HG03064 (cell line): Measurements from ENCODE around the gene SRRM2.

Source experiments
- ATAC-seq: cut with Tn5 transposase; IDR thresholded peaks from one replicate; pipeline ENCODE4 v1.9.1; 2021; ENCODE audit warnings: low read depth; ENCODE audit not compliant: unreplicated experiment

The SRRM2 gene

GRCh38 chr16:2787961-2788360 is 35.5 kb downstream of the SRRM2 start:
- no peak for ATAC-seq

DNA sequence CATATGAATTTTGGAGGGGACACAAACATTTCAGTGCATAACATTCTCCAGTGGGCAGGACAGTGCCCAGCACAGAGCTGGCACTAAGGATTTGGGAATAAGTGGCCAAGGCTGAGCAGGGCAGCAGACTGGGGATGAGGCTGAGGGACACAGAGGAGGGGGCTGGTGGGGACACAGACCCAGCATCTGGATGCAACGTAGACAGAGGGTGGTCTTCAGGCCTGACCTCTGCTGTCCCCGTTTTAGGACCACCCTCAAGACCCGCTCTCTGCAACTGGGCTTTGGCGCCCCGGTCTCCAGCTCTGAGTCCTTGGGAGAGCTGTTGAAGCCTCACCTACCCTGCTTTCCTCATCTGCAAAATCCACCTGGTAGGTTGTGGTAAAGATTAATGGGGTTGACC is 38.2 kb downstream of the SRRM2 start:
- no peak for ATAC-seq

DNA sequence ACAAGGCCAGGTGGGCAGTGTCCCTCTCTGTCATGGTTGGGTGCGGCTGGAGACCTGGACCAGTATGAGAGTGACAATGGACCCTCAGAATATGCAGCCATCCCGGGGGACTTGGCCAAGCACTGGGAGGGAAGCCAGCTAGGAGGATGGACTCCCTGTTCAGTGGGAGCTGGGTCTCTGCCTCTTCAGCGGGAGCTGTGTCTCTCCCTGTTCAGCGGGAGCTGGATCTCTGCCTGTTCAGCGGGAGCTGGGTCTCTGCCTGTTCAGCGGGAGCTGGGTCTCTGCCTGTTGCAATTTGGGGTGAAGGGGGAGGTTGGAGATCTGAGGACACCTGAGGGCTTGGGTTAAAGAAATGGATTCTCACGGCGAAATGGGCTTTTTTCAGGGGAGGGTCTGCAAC is 38.7 kb downstream of the SRRM2 start:
- ATAC-seq = no peak

- no peak for ATAC-seq
Measured at GRCh38 chr16:2792940-2793339, 40.5 kb downstream of the SRRM2 start.

DNA sequence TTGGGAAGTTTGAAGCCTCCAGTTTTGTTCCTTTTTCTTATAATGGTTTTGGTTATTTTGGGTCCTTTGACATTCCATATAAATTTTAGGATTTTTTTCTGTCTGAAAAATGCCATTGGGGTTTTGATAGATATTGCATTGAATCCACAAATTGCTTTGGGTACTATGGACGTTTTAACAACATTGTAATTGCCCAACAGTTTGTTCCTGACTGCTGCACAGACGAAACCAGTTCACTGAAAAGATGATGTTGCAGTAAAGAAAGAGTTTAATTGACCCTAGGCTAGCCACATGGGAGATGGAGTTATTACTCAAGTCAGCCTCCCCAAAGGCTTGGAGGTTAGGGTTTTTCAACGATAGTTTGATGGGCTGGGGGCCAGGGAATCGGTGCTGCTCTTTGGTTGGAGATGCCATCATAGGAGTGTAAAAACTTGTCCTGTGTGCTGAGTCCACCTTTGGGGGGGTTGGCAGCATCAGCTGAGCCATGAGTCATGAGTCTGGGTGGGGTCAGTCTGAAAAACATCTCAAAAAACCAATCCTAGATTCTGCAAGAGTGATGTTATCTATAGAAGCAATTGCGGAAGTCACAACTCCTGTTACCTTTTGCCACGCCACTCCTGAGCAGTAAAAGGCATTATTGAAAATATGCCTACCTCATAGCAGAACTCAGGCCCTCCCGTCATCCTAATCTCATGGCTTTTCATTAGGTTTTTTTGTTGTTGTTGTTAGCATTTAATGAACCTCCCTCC is 43.1 kb downstream of the SRRM2 start:
- ATAC-seq = no peak

- ATAC-seq = no peak
Measured at GRCh38 chr16:2798723-2799204, 46.3 kb downstream of the SRRM2 start.

DNA sequence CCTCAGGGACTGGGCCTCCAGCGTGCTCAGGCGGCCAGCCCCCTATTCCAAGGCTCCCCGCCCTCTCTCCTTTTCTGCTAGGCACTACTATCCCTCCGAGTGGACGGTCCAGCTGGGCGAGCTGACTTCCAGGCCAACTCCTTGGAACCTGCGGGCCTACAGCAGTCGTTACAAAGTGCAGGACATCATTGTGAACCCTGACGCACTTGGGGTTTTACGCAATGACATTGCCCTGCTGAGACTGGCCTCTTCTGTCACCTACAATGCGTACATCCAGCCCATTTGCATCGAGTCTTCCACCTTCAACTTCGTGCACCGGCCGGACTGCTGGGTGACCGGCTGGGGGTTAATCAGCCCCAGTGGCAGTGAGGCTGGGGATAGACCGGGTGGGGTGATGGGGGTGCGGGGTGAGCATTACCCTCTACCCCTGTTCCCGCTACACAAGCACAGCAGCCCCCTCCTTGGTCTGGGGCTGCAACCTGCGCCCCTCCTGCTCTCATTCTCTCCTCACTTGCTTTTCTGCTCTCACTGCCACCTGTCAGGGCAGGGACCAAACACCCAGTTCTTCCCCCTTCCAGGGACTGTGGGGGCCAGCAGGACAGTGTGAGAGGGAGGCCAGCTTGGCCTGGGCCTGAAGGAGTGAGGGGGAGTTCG is 46.9 kb downstream of the SRRM2 start:
- no peak for ATAC-seq

- ATAC-seq = no peak
Measured at GRCh38 chr16:2799859-2800226, 47.4 kb downstream of the SRRM2 start.

- ATAC-seq = no peak
Measured at GRCh38 chr16:2803545-2804195, 51.2 kb downstream of the SRRM2 start.

DNA sequence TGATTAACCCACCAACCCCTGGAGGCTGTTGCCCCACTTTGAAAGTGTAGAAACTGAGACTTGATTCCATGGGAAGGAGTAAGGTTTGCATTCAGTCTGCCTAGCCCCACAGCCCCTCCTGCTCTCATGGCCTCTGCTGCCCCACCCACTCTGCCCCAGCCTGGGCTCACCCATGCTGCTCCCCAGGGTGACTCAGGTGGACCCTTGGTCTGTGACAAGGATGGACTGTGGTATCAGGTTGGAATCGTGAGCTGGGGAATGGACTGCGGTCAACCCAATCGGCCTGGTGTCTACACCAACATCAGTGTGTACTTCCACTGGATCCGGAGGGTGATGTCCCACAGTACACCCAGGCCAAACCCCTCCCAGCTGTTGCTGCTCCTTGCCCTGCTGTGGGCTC is 52.3 kb downstream of the SRRM2 start:
- ATAC-seq = no peak

GRCh38 chr16:2806286-2806685 is 53.8 kb downstream of the SRRM2 start:
- ATAC-seq = no peak

DNA sequence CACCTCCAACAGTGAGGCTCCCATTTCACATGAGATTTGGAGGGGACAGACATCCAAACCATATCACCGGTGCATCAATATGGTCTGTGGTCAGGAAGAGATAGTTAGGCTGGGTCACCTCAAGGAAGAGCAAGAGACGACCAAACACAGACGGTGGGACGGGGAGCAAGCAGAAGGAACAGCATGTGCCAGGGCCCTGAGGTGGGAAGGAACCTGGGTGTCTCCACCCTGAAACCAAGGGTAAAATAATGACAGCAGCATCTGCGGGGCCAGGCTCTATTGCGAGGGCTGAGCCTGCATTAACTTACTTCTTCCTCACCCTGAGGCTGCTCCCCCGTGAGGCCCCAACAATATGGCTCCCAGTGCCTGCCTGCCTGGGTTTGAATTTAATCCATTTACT is 55.7 kb downstream of the SRRM2 start:
- no peak for ATAC-seq

- no peak for ATAC-seq
Measured at GRCh38 chr16:2809149-2809760, 56.8 kb downstream of the SRRM2 start.

DNA sequence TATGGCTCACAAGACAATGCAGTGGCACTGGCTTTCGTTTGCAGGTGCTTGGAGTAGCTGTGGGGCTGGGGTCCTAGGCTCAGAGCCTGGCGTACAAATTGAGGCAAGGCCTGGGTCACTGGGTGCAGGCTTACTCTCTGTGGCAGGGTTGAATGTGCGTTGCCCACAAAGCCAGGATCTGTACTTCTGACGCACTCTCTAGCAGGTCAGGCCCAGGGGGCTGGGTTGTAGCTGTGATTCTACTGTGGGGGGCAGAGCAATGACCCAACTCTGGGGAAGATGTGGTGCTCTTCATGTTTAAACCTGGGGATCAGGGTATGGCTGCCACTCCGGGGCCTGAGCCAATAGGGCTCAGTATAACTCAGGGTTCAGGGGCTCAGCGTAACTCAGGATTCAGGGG is 58.2 kb downstream of the SRRM2 start:
- no peak for ATAC-seq

DNA sequence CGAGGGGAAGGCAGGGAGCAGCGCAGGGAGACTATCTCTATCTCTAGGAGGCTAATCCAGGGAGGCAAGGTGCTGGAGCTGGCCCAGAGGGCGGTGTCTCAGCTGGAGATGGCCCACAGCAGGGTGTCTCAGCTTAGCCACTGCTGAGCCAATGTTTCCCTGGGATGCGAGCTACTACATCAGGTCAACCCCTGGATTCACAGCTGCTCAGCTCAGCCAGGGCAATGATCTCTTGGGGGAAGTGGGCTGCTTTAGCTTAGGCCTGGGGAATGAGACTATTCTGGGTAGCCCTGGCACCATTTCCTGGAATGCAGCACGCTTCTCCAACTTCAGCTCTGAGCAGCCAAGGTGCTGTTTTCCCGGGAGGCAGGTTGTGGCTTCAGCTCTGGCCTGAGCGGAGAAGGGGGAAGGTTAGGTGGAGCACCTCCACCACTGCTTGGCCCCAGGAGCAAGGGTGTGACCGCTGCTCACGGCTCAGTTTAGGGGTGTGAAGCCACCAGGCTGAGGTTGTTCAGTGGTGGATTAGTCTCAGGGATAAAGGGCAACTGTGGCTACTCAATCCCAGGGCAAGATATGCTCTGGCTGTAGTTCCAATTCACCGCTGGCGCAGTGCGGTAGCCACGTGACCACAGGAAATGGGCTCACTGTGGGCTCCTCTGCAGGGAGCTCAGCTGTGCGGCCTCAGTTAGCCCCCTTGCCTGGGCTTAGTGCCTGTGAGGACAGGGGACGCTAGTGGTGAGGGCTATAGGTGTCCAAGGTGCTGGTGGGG is 59.4 kb downstream of the SRRM2 start:
- no peak for ATAC-seq

DNA sequence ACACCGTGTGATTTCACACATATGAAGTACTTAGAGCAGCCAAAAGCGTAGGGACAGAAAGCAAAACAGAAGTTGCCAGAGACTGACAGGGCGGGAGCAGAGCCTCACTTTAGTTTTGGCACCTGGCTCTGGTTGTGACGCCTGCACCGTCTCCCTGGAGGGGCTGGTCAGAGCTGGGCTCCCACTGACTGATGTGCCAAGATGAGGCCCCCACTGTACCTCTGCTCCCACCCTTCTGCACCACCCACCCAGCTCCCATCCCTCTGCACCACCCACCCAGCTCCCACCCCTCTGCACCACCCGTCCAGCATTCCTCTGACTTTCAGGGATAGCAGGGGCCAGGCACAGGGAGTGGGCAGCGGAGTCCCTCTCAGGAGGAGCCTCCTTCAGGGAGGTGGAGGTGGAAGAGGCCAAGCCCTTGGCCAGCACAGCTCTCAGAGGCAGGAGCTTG is 61.4 kb downstream of the SRRM2 start:
- no peak for ATAC-seq

DNA sequence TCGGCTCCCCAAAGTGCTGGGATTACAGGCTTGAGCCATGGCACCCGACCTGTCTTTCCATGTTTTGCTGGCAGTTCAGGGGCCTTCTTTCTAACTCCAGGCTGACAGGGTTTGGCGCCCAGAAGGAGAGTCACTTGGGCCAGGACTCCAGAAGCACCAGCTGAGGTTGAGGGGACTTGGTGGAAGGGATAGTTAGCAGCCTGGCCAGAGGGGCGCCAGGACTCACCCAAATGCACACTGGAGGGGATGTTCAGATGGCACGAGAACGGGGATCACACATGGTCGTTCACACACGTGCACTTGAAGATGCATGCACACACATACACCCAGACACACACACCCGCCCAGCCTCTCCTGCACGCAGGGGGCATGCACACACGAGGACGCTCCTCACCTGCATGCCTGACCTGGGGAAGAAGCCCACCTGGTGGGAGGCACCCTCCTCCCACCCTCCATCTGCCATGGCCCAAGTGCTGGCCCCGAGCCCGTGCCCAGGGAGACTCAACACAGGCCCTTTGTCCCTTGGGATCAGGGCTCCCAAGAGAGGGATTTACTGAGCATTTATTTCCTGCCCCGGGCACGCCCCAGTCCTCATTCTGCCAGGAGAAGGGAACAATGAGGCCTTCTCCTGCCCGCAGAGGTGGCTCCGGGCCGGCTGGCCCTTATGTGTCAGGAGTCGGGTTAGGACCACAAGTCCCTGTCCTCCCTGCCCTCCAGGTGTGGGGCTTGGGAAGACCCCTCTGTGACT is 62.3 kb downstream of the SRRM2 start:
- no peak for ATAC-seq

- ATAC-seq = no peak
Measured at GRCh38 chr16:2815299-2815771, 62.9 kb downstream of the SRRM2 start.

- no peak for ATAC-seq
Measured at GRCh38 chr16:2816751-2817339, 64.4 kb downstream of the SRRM2 start, which contains the start of gene PRSS21. Gene PRSS21, plus strand, starts transcription at chr16:2817237. Its CDS starts 32 bp downstream, at chr16:2817269.
